SK-N-SH (cell line): ENCODE data around the gene UPP2. TPM values are rescaled to one million over a fixed set of nuclear protein-coding genes. Genes with fewer than 3 reads are reported as not detected.

Source experiments
- CTCF ChIA-PET: fragments of 300-600, 350-600 bp; formaldehyde crosslinking; extraction: SDS; loops from one replicate; lab custom pipeline; 2021; lab: Yijun Ruan, JAX
- POLR2A ChIA-PET: fragments of 350-600 bp; sonication (Branson Sonifier 250); formaldehyde crosslinking; extraction: SDS; loops from one replicate; lab custom pipeline; 2020; ENCODE audit warnings: antibody characterized with exemption, inconsistent platforms; lab: Yijun Ruan, JAX
- DNase-seq: peaks from one replicate; pipeline ENCODE4 v3.0.0; 2012
- H2AFZ ChIP-seq: fragments of 200-600 bp; sonication (generic); 2 replicates; pipeline ENCODE4 v1.8.1; 2016; ENCODE audit warnings: antibody characterized with exemption, mild to moderate bottlenecking, low read depth
- H3F3A ChIP-seq: fragments of 200-600 bp; sonication (generic); replicated peaks from 2 replicates; pipeline ENCODE3; 2016; ENCODE audit warnings: antibody characterized with exemption, mild to moderate bottlenecking; ENCODE audit not compliant: insufficient read depth
- H3K27ac ChIP-seq, 2 experiments: fragments of 200-500 bp in 1 of 2; fragments of 200-600 bp in 1 of 2; sonication (Bioruptor generic) in 1 of 2; sonication (generic), shearing (Covaris generic) in 1 of 2; 2 replicates each; pipeline versions ENCODE4 v1.5.1 to v1.6.1; 2014 to 2016; ENCODE audit warnings: low read depth in 2 of 2, inconsistent platforms in 1 of 2, low read length in 1 of 2, mild to moderate bottlenecking in 1 of 2, mixed read lengths in 1 of 2
- H3K27me3 ChIP-seq: fragments of 200-600 bp; sonication (generic), shearing (Covaris generic); 2 replicates; pipeline ENCODE4 v1.6.1; 2016; ENCODE audit warnings: mixed run types; ENCODE audit not compliant: insufficient read depth
- H3K36me3 ChIP-seq, 2 experiments: fragments of 200-500 bp in 1 of 2; fragments of 200-600 bp in 1 of 2; sonication (Bioruptor generic) in 1 of 2; sonication (generic) in 1 of 2; replicated peaks in 1 of 2; 2 replicates each; pipeline versions ENCODE3 to v1.5.1; 2014 to 2016; ENCODE audit warnings: low read length in 1 of 2, mild to moderate bottlenecking in 1 of 2; ENCODE audit not compliant: insufficient read depth in 2 of 2, control insufficient read depth in 1 of 2
- H3K4me1 ChIP-seq, 2 experiments: fragments of 200-500 bp in 1 of 2; fragments of 200-600 bp in 1 of 2; sonication (Bioruptor generic) in 1 of 2; sonication (generic), shearing (Covaris generic) in 1 of 2; 2 replicates each; pipeline versions ENCODE4 v1.5.1 to v1.6.1; 2014 to 2016; ENCODE audit warnings: low read depth in 1 of 2, low read length in 1 of 2, mixed run types in 1 of 2; ENCODE audit not compliant: insufficient read depth in 2 of 2, control insufficient read depth in 1 of 2
- H3K4me2 ChIP-seq: fragments of 200-600 bp; sonication (generic), shearing (Covaris generic); 2 replicates; pipeline ENCODE4 v1.6.1; 2017; ENCODE audit warnings: mixed run types
- H3K4me3 ChIP-seq, 2 experiments: fragments of 200-500 bp in 1 of 2; fragments of 200-600 bp in 1 of 2; sonication (Bioruptor generic) in 1 of 2; sonication (generic), shearing (Covaris generic) in 1 of 2; 2 replicates each; pipeline versions ENCODE4 v1.5.1 to v1.8.1; 2014 to 2016; ENCODE audit warnings: low read depth in 2 of 2, inconsistent platforms in 1 of 2, low read length in 1 of 2, mild to moderate bottlenecking in 1 of 2, mixed read lengths in 1 of 2, moderate library complexity in 1 of 2
- H3K79me2 ChIP-seq: fragments of 200-600 bp; sonication (generic); 2 replicates; pipeline ENCODE4 v1.8.1; 2017; ENCODE audit warnings: mild to moderate bottlenecking; ENCODE audit not compliant: insufficient read depth
- H3K9ac ChIP-seq: fragments of 200-600 bp; sonication (generic); 2 replicates; pipeline ENCODE4 v1.6.1; 2017; ENCODE audit warnings: mixed run types
- H3K9me2 ChIP-seq: fragments of 200-600 bp; sonication (generic); 2 replicates; pipeline ENCODE4 v1.6.1; 2017; ENCODE audit warnings: mixed run types
- H3K9me3 ChIP-seq: fragments of 200-600 bp; sonication (generic); 2 replicates; pipeline ENCODE4 v1.6.1; 2017; ENCODE audit warnings: mixed run types, mild to moderate bottlenecking, moderate library complexity
- H4K20me1 ChIP-seq: fragments of 200-600 bp; sonication (generic); 2 replicates; pipeline ENCODE4 v1.6.1; 2017; ENCODE audit warnings: mild to moderate bottlenecking, mixed run types; ENCODE audit not compliant: insufficient read depth
- EP300 ChIP-seq, 2 experiments: IDR thresholded peaks; 2 replicates each; pipeline versions ENCODE4 v1.4.0 to v1.6.1; 2012; ENCODE audit warnings: borderline replicate concordance in 1 of 2, low read depth in 1 of 2, low read length in 1 of 2
- FOXJ3 ChIP-seq: sonication (generic); formaldehyde crosslinking; IDR thresholded peaks from 2 replicates; pipeline ENCODE4 v1.5.1; 2020; ENCODE audit warnings: mild to moderate bottlenecking, missing genetic modification reagents
- GABPA ChIP-seq: IDR thresholded peaks from 2 replicates; pipeline ENCODE4 v1.4.0; 2012; ENCODE audit warnings: low read depth, mild to moderate bottlenecking
- GATA2 ChIP-seq: sonication (generic); formaldehyde crosslinking; IDR thresholded peaks from 2 replicates; pipeline ENCODE4 v1.5.0; 2020; ENCODE audit warnings: mild to moderate bottlenecking, missing genetic modification reagents
- MEF2A ChIP-seq: IDR thresholded peaks from 2 replicates; pipeline ENCODE4 v1.4.0; 2012; ENCODE audit warnings: low read depth, borderline replicate concordance
- MXI1 ChIP-seq: IDR thresholded peaks from 2 replicates; pipeline ENCODE4 v1.6.1; 2012; ENCODE audit warnings: mild to moderate bottlenecking, low read depth, low read length, improper control_type of control experiment
- POLR2AphosphoS5 ChIP-seq: IDR thresholded peaks from 2 replicates; pipeline ENCODE4 v1.6.1; 2012; ENCODE audit warnings: low read depth, low read length
- RAD21 ChIP-seq: IDR thresholded peaks from 2 replicates; pipeline ENCODE4 v1.6.1; 2012; ENCODE audit warnings: mild to moderate bottlenecking, low read length
- RCOR1 ChIP-seq: fragments of 150-350 bp; IDR thresholded peaks from 2 replicates; pipeline ENCODE4 v1.6.1; 2017; ENCODE audit warnings: antibody characterized with exemption, low read length
- RXRA ChIP-seq: IDR thresholded peaks from 2 replicates; pipeline ENCODE4 v1.4.0; 2012; ENCODE audit warnings: low read depth, mild to moderate bottlenecking, borderline replicate concordance
- SIN3A ChIP-seq: IDR thresholded peaks from 2 replicates; pipeline ENCODE4 v1.6.1; 2012; ENCODE audit warnings: low read depth, mild to moderate bottlenecking, low read length, moderate library complexity, borderline replicate concordance
- YY1 ChIP-seq: IDR thresholded peaks from 2 replicates; pipeline ENCODE4 v1.4.0; 2012; ENCODE audit warnings: low read depth, mild to moderate bottlenecking
- ZBTB33 ChIP-seq: IDR thresholded peaks from 2 replicates; pipeline ENCODE4 v1.4.0; 2012; ENCODE audit warnings: low read depth, borderline replicate concordance
- WGBS: methylation state at CpG from one replicate; pipeline ENCODE4 v1.1.6; 2017; ENCODE audit warnings: low lambda C conversion rate; 5-methylcytosine and 5-hydroxymethylcytosine counted together
- polyA plus RNA-seq, 3 experiments: library from polyadenylated mRNA; depleted of rRNA; stranded (reverse); fragments of >200 nt; gene quantifications; 2 replicates each; pipeline ENCODE4 v1.2.3, GENCODE V29; 2012
- TF ChIP-seq, protein P1 (sequence below): fragments of 150-350 bp; IDR thresholded peaks from 2 replicates; pipeline ENCODE4 v1.6.1; 2016; ENCODE audit warnings: mild to moderate bottlenecking, low read depth, low read length
- TF ChIP-seq, protein P2 (sequence below): IDR thresholded peaks from 2 replicates; pipeline ENCODE4; 2012

The UPP2 gene
- polyA plus RNA-seq, 1 of the 3 experiments (the other 2 are of a cell fraction) = not detected

- Histone ChIP-seq H2AFZ (no peak overlapping the region), H3K9me3 (no peaks in the 10 kb centered on the region), H3K27ac (no peak overlapping the region), H3K9me2 (no peaks in the 10 kb centered on the region), H3K79me2 (no peaks in the 10 kb centered on the region), H3F3A (no peaks in the 10 kb centered on the region), H3K27me3 (no peaks in the 10 kb centered on the region), H3K4me3 (no peak overlapping the region), H3K36me3 (no peaks in the 10 kb centered on the region), H3K4me1 (no peaks in the 10 kb centered on the region), H3K4me2 (no peak overlapping the region), H4K20me1 (no peaks in the 10 kb centered on the region), H3K9ac (no peak overlapping the region)
- WGBS = 27% methylated on average over 3 of the region's 3 CpGs
- POLR2A ChIA-PET = no interaction called here
- DNase-seq = no peak
- CTCF ChIA-PET = no interaction called here
- TF ChIP-seq YY1 (no peak), RAD21 (no peak), RXRA (no peak), FOXJ3 (CRISPR knock-in tag) (no peak), GABPA (no peak), MEF2A (no peak), GATA2 (CRISPR knock-in tag) (no peak), ZBTB33 (no peak), RCOR1 (no peak), EP300 (IDR thresholded peaks at IDR 0.05; ENCODE audit: borderline replicate concordance in 1 of 2, low read depth in 1 of 2, low read length in 1 of 2) (no peak)
- TF ChIP-seq, protein P1, sequence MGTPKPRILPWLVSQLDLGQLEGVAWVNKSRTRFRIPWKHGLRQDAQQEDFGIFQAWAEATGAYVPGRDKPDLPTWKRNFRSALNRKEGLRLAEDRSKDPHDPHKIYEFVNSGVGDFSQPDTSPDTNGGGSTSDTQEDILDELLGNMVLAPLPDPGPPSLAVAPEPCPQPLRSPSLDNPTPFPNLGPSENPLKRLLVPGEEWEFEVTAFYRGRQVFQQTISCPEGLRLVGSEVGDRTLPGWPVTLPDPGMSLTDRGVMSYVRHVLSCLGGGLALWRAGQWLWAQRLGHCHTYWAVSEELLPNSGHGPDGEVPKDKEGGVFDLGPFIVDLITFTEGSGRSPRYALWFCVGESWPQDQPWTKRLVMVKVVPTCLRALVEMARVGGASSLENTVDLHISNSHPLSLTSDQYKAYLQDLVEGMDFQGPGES = no peak
These were observed 2.0 kb upstream of the UPP2 start for GRCh38 chr2:158099716-158100115.

GRCh38 chr2:158100411-158100810, 1.3 kb upstream of the UPP2 start:
- H3K9me2 ChIP-seq = no peaks in the 10 kb centered on the region
- H3K79me2 ChIP-seq = no peaks in the 10 kb centered on the region
- H3K27me3 ChIP-seq = no peaks in the 10 kb centered on the region
- ChIA-PET POLR2A (no interaction called here), CTCF (no interaction called here)
- H3K36me3 ChIP-seq = no peaks in the 10 kb centered on the region
- H3F3A ChIP-seq = no peaks in the 10 kb centered on the region
- no peak for TF ChIP-seq ZBTB33
- TF ChIP-seq YY1 = no peak
- TF ChIP-seq MXI1 = no peak
- no peak for TF ChIP-seq RXRA
- no peak for TF ChIP-seq SIN3A
- no peak for TF ChIP-seq EP300 (IDR thresholded peaks at IDR 0.05; ENCODE audit: borderline replicate concordance in 1 of 2, low read depth in 1 of 2, low read length in 1 of 2)
- no peak for TF ChIP-seq RCOR1
- no peak for TF ChIP-seq POLR2AphosphoS5
- TF ChIP-seq, protein P2, sequence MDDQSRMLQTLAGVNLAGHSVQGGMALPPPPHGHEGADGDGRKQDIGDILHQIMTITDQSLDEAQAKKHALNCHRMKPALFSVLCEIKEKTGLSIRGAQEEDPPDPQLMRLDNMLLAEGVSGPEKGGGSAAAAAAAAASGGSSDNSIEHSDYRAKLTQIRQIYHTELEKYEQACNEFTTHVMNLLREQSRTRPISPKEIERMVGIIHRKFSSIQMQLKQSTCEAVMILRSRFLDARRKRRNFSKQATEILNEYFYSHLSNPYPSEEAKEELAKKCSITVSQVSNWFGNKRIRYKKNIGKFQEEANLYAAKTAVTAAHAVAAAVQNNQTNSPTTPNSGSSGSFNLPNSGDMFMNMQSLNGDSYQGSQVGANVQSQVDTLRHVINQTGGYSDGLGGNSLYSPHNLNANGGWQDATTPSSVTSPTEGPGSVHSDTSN = no peak
- H3K4me1 ChIP-seq = no peaks in the 10 kb centered on the region
- no peak for DNase-seq
- H3K9me3 ChIP-seq = no peaks in the 10 kb centered on the region
- no peak overlapping the region for H2AFZ ChIP-seq
- no peak overlapping the region for H3K4me2 ChIP-seq
- 4% methylated on average over 1 of the region's 1 CpG for WGBS
- H3K4me3 ChIP-seq = no peak overlapping the region
- no peaks in the 10 kb centered on the region for H4K20me1 ChIP-seq
- no peak overlapping the region for H3K27ac ChIP-seq
- H3K9ac ChIP-seq = no peak overlapping the region
